HG02610 (cell line): Measurements from ENCODE around the gene PRKD2.

Experiments
- ATAC-seq: cut with Tn5 transposase; IDR thresholded peaks from one replicate; pipeline ENCODE4 v1.9.1; 2021; ENCODE audit warnings: mild to moderate bottlenecking, moderate library complexity; ENCODE audit not compliant: unreplicated experiment

The PRKD2 gene

DNA sequence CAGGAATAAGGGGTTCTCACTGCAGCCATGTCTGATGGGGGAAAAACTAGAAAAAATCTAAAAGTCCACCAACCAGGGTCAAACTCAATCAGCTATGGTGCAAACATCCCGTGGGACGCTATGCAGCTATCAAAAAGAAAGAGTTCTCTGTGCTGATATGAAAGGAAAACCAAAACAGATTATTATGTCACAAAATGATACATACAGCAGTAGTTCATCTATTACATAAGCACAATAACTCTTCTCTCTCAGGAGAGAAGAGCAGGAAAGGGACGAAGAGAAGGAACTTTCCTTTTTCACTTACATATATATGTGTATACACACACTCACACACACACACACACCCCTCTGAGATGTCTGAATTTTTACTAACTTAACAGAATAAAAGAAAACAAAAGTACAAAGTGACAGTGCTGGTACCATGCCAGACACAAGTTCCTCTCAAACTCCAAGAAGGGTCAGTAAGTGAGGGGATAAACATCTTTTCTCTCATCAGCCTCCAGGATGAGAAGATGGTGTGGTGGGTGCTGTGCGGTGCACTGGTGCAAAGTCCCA is 26.1 kb upstream of the PRKD2 start:
- no peak for ATAC-seq

DNA sequence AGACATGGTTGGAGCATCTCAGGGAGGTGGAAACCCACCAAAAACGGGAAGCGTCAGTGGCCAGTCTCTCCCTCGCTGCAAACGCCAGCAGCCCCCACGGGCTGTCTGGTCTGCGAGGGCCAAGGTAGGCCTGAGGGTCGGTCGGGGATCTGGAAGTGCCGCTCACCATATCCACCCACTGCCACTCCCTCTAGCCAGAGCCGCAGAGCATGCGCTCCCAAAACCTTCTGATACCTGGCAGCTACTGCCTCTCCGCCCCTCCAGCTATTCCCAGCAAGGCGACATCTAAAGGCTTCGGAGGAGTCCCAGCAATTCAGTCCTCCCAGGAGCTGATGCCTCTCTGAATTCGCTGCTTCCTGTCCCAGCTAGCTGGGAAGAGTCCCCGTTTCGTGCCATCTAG is 24.5 kb upstream of the PRKD2 start:
- ATAC-seq = no peak

- ATAC-seq = no peak
Measured at GRCh38 chr19:46739290-46739771, 22.4 kb upstream of the PRKD2 start.

GRCh38 chr19:46737761-46738171 is 20.9 kb upstream of the PRKD2 start:
- no peak for ATAC-seq

DNA sequence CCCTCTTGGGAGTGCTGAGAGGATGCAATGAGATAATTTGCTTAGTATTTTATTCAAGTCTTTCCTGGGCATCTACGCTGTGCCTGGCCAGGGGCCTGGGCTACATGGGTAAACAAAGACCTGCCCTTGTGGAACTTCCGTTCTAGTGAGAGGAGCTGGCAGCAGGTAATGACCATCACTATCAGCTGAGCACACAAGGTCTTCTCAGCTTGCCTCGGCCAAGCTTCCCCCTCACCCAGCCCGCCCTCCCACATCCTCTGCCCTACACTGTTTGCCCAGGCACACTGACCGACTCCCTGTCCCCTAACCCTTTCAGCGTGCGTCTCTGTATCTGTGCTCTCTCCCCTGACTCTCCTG is 20.4 kb upstream of the PRKD2 start:
- no peak for ATAC-seq

DNA sequence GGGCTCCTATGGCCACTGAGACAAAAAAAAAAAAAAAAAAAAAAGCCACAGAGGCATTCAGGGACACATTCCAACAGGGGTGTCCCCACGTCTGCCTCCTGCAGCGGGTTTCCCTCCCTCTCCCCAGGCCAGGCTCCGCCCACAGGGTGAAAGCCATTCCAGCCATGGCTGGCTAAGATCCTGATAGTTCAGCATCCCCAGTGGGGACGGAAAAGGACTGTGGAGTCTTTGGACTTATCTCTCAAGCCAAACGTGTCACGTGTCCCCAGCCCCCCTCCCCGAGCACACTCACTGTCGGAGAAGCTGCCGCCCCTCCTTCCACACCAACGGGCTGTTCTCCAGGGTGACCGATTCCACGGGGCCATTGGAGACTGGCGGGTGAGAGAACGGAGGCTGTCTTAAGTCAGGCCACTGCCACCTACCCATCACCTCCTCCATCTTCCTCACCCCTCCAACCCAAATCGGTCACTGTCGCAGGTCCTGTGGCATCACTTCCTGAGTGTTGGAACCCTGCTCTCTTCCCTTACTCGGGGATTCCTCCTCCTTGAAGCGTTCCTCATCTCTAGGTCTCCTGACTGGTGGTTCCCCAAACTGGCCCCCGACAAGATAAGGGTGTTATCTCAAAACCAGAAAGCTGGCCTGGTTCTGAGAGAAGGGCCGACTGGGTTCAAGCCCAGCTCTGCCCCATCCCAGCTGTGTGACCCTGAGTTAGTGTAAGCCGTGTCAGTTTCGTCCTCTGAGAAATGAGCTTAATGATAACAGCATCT is 19.8 kb upstream of the PRKD2 start:
- ATAC-seq = no peak

DNA sequence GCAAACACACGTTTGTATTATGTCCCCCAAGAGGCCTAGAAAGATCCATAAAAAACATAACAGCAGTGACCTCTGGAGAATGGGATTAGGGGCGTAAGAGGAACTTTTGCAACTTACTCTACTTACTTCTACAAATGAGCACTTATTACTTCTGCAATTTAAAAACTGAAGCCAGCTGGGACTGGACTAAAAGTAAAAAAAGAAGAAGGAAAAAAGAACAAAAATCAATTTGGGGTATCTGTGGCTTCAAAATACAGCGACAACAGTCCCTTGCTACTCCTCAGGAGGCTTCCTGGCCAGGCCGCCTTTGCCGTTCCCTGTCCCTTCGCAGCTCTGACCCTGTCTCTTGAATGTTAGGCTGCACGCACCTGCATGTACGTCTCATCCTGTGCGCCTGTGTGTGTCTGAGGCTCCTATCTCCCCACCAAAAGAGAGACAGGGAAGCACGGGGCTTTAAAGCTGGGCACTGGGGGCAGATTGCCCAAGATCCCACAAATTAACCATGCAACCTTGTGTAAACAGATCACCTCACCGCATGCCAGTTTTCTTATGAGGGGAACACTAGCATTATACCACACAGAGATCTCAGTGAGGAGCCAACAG is 16.9 kb upstream of the PRKD2 start:
- no peak for ATAC-seq

DNA sequence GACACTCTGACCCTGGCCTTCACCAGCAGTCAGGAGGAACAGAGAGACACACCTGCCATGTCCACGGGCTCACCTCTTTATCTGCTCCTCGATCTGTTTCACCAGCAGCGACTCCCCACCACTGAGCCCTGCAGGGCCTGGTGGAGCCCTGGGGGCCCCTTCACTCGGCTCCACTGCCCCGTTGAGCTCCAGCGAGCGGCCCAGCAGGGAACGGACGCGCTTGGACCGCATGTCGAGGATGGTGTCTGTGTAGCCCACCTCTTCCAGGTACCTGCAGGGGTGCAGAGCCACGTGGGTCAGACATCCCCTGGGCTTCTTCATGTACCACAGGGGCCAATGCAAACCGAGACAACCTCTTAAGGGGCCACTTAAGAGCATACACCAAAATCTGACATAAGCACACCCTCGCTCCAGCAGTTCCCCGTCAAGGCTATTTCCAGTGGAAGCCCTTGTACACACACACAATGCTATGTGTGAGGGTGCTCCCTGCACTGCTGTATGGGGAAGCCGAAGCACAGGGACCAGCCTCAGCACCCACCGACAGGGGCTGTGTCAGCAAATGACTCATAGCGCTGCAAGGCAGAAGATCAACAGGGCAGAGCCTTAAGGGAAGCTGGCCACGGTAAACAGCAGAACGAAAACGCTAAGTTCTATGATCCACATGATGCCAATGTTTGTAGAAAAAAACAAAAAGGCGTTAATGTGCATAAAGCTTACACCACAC is 16.2 kb upstream of the PRKD2 start:
- no peak for ATAC-seq

DNA sequence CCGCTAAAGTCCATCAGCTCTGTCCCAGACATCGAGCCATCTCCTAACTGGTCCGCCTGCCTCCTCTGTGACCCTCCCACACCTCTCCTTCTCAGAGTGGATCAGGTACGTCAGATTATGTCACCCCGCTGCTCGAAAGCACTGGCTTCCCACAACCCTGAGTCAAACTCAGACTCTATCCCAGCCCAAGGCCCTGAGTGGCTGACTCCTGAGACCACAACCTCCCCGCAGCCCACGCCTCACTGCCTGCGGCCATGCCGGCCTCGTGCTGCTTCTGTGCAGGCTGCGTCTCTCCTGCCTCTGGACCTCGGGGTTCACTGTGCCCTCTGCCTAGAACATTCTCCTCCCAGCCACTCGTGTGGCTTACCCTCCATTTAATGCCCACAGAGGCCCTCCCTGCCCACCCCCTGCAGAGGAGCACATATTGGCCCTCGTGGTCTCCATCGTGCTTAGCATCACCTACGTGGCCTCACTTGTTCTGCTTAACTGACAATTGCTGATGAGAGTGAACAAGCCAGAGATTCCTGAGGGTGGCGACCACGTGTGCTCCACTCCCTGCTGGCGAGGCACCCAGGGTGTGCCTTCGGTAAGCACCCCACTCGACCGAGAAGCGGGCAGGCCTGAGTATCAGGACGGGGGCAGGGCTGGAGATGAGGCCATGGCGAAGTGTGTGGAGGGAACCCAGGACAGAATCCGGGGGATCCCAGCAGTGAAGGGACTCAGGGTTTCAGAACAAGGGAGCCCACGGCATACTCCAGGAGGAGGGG is 15.4 kb upstream of the PRKD2 start:
- ATAC-seq = no peak

- ATAC-seq = no peak
Measured at GRCh38 chr19:46731584-46731983, 14.7 kb upstream of the PRKD2 start.

- ATAC-seq = no peak
Measured at GRCh38 chr19:46731007-46731501, 14.1 kb upstream of the PRKD2 start.

GRCh38 chr19:46730595-46730994 is 13.7 kb upstream of the PRKD2 start:
- ATAC-seq = no peak

GRCh38 chr19:46730187-46730586 is 13.3 kb upstream of the PRKD2 start:
- ATAC-seq = no peak

DNA sequence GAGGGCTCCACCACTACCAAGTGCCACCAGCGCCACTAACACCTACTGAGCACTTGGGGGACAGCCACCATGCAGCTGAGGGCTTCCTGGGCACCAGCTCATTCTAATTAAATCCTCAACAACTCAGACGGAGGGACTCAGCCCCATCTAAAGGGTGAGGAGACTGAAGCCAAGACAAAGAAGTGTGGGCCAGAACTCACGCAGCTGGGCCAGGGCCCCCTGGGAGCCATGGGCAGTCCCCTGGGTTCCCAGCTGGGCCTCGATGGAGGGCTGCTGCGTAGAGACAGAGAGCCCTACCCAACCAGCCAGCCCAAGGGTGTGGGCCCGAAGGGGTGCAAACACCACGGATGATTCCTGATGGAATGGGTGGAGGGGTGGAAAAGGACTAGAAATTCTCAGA is 12.8 kb upstream of the PRKD2 start:
- no peak for ATAC-seq

GRCh38 chr19:46728693-46729339 is 11.9 kb upstream of the PRKD2 start:
- ATAC-seq = no peak

GRCh38 chr19:46728208-46728607 is 11.3 kb upstream of the PRKD2 start:
- no peak for ATAC-seq

DNA sequence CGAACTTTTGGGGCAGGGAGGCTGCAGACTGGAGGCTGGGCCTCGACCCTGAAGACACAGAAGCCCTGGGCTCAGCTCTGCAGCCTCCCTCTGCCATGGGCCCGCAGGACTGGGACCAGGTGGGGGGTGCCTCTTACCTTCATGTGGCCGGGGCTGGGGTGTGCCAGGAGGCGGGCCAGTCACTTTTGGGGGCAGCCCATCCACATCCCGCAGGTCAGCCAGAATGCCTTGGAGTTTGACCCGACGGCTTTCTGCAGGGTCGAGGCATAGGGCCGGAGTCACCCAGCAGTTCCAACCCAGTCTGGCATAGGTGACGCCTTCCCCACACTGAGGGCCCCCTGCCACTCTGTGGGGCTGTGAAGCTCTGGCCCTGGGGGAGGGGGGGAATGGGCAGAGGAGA is 10.8 kb upstream of the PRKD2 start:
- ATAC-seq = no peak

- ATAC-seq = no peak
Measured at GRCh38 chr19:46726971-46727501, 10.1 kb upstream of the PRKD2 start.

DNA sequence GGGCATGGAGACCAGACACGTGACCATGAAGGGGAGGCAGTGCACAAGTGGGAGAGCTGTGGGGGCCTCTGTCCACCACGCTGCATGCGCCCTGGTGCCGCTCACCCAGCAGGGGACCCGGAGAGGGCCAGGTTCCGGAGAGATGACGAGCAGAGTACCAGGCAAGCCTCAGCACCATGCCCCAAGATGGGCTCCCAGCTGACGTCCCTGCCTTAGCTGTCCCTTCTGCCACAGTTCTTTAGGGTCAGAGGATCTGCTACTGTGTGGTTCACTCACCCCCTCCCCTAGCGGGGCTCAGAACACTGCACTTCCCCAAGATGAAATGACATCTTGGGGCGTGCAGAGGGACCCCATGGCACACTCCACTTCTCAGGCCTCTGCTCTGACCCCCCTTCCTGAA is 9.6 kb upstream of the PRKD2 start:
- no peak for ATAC-seq

DNA sequence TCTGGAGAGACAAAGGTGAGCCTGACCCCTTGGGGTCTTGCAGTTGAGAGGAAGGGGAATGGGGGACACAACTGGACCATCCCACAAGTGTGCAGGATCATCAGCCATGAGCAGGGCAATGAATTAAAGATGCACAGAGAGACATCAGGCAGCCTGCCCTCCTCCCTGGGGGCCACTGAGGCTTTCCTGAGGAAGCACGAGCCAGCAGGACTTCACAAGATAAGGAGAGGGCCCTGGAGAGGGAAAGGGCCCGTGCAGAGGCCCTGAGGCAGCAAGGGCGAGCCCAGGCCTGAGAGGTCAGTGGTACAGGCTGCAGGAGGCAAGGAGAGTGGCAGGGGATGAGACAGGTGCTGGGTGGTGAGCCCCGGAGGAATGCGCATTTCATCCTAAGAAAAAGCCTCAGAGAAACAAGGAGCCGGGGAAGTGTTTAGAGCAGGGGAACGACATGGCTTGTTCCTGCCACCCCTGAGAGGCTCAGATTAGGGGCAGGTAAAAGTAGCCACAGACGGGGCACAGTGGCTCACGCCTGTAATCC is 9.0 kb upstream of the PRKD2 start:
- no peak for ATAC-seq
